Nephron progenitor cell (in vitro differentiated cells): ENCODE data around the gene NRCAM.
"Not testable (repeated sequence)": the region's sequence is repeated elsewhere in the genome, so short reads cannot be mapped to it uniquely, and the experiment has no call there.

Source experiments
- DNase-seq: peaks from one replicate; pipeline ENCODE4 v3.0.0; 2021
- H3K27ac Mint-ChIP-seq: 2 replicates; pipeline ENCODE4 v1.8.0; 2021; ENCODE audit warnings: mild to moderate bottlenecking, moderate library complexity, mixed read lengths
- H3K27me3 Mint-ChIP-seq: 2 replicates; pipeline ENCODE4 v1.8.0; 2021; ENCODE audit warnings: mild to moderate bottlenecking, low read depth, mixed read lengths; ENCODE audit not compliant: poor library complexity
- H3K36me3 Mint-ChIP-seq: 2 replicates; pipeline ENCODE4 v1.8.0; 2021; ENCODE audit warnings: low read depth, mixed read lengths
- H3K4me1 Mint-ChIP-seq: 2 replicates; pipeline ENCODE4 v1.8.0; 2021; ENCODE audit warnings: mixed read lengths
- H3K4me3 Mint-ChIP-seq: 2 replicates; pipeline ENCODE4 v1.8.0; 2021; ENCODE audit warnings: mild to moderate bottlenecking, moderate library complexity, mixed read lengths
- H3K9me3 Mint-ChIP-seq: 2 replicates; pipeline ENCODE4 v1.8.0; 2021; ENCODE audit warnings: mild to moderate bottlenecking, moderate library complexity, mixed read lengths
- TF ChIP-seq, protein P1 (sequence below): fragments of 200-600 bp; sonication (generic); IDR thresholded peaks from 2 replicates; pipeline ENCODE4 v1.5.0; 2021; ENCODE audit warnings: antibody characterized with exemption

Gene NRCAM

DNA sequence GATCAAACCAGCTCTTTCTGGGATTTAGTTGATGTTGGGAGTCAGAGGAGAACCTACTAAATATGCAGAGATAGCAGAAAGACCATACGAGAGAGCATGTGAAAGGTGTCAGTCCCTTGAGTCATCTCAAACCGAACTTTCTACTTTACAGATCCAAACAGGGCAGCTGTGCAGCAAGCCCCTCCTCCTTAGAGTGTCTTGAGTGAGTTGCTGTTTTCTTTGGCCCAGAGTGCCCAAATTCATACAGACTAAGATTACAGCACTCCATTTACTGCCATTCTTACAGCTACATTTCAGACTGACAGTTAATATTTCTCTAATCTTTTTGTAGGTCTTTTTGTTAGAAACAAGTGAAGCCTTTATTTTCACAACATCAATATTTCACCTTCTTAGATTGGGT is 53.4 kb downstream of the NRCAM start:
- Mint-ChIP-seq H3K27me3 (peaks cover 21% of the 10 kb centered on the region), H3K4me3 (no peak overlapping the region), H3K4me1 (no peaks in the 10 kb centered on the region), H3K27ac (no peak overlapping the region), H3K36me3 (no peaks in the 10 kb centered on the region), H3K9me3 (no peaks in the 10 kb centered on the region)
- TF ChIP-seq, protein P1, sequence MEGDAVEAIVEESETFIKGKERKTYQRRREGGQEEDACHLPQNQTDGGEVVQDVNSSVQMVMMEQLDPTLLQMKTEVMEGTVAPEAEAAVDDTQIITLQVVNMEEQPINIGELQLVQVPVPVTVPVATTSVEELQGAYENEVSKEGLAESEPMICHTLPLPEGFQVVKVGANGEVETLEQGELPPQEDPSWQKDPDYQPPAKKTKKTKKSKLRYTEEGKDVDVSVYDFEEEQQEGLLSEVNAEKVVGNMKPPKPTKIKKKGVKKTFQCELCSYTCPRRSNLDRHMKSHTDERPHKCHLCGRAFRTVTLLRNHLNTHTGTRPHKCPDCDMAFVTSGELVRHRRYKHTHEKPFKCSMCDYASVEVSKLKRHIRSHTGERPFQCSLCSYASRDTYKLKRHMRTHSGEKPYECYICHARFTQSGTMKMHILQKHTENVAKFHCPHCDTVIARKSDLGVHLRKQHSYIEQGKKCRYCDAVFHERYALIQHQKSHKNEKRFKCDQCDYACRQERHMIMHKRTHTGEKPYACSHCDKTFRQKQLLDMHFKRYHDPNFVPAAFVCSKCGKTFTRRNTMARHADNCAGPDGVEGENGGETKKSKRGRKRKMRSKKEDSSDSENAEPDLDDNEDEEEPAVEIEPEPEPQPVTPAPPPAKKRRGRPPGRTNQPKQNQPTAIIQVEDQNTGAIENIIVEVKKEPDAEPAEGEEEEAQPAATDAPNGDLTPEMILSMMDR: no peak
- DNase-seq: no peak

DNA sequence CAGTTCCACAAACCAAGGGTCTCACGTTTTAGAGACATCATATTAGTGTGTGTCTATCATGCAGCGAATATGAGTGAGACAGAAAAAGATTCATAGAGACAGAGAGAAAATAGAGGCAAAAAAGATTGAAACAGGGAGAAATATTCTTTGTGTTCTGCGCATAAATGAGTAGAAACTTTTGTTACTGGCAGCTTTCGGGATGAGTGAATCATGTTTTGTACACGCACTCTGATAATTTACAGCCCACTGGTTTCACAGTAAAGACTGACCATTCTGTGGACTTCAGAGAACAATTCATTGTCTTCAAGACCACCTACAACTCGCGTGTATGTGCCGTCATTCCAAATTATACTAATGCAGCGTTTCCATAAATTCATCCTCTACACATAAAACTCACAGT is 60.2 kb downstream of the NRCAM start:
- DNase-seq: no peak
- H3K9me3 Mint-ChIP-seq: peaks cover 9% of the 10 kb centered on the region
- peaks cover 18% of the 10 kb centered on the region for H3K27me3 Mint-ChIP-seq
- TF ChIP-seq, protein P1: no peak
- no peak overlapping the region for H3K27ac Mint-ChIP-seq
- H3K36me3 Mint-ChIP-seq: peaks cover 8% of the 10 kb centered on the region
- no peak overlapping the region for H3K4me3 Mint-ChIP-seq
- peaks cover 5% of the 10 kb centered on the region for H3K4me1 Mint-ChIP-seq

DNA sequence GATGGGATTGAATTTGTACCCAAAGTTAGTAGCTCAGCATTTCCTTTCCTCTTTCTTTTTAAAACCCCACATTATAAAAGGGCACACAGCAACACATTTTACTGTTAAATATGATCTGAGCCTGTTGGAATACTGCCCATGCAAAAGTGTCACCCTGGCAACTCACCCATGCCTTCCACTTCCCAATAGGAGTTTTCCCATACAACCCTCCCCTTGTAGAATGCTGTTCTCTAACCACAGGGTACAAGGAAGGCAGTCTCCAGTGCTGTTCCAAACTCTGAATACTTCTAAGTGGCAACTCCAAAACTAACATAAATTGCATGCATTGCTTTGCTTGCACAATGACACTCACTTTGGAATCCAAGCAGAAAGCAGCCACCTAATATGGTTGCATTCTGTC is 60.8 kb downstream of the NRCAM start:
- peaks cover 8% of the 10 kb centered on the region for H3K36me3 Mint-ChIP-seq
- TF ChIP-seq, protein P1: no peak
- no peak overlapping the region for H3K27ac Mint-ChIP-seq
- H3K9me3 Mint-ChIP-seq: peaks cover 14% of the 10 kb centered on the region
- H3K27me3 Mint-ChIP-seq: peaks cover 20% of the 10 kb centered on the region
- no peak for DNase-seq
- peaks cover 5% of the 10 kb centered on the region for H3K4me1 Mint-ChIP-seq
- no peak overlapping the region for H3K4me3 Mint-ChIP-seq

DNA sequence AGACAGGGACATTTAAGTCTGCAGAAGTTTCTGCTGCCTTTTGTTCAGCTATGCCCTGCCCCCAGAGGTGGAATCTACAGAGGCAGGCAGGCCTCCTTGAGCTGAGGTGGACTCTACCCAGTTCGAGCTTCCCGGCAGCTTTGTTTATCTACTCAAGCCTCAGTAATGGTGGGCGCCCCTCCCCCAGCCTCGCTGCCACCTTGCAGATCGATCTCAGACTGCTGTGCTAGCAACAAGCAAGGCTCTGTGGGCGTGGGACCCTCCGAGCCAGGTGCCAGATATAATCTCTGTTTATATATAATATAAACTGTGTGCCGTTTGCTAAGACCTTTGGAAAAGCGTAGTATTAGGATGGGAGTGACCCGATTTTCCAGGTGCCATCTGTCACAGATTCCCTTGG is 63.1 kb downstream of the NRCAM start:
- not testable (repeated sequence) for H3K36me3 Mint-ChIP-seq, DNase-seq

DNA sequence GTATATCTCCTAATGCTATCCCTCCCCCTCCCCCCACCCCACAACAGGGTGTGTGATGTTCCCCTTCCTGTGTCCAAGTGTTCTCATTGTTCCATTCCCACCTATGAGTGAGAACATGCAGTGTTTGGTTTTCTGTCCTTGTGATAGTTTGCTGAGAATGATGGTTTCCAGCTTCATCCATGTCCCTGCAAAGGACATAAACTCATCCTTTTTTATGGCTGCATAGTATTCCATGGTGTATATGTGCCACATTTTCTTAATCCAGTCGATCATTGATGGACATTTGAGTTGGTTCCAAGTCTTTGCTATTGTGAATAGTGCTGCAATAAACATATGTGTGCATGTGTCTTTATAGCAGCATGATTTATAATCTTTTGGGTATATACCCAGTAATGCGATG is 68.5 kb downstream of the NRCAM start:
- not testable (repeated sequence) for H3K36me3 Mint-ChIP-seq, H3K4me1 Mint-ChIP-seq, H3K27ac Mint-ChIP-seq, DNase-seq, H3K4me3 Mint-ChIP-seq
- Mint-ChIP-seq H3K27me3 (peaks cover 14% of the 10 kb centered on the region), H3K9me3 (peaks cover 35% of the 10 kb centered on the region)

More for the DNA sequence above, 63.1 kb downstream of the NRCAM start:
- H3K27ac Mint-ChIP-seq, H3K4me3 Mint-ChIP-seq, H3K4me1 Mint-ChIP-seq: not testable (repeated sequence)
- peaks cover 14% of the 10 kb centered on the region for H3K27me3 Mint-ChIP-seq
- H3K9me3 Mint-ChIP-seq: peaks cover 33% of the 10 kb centered on the region

DNA sequence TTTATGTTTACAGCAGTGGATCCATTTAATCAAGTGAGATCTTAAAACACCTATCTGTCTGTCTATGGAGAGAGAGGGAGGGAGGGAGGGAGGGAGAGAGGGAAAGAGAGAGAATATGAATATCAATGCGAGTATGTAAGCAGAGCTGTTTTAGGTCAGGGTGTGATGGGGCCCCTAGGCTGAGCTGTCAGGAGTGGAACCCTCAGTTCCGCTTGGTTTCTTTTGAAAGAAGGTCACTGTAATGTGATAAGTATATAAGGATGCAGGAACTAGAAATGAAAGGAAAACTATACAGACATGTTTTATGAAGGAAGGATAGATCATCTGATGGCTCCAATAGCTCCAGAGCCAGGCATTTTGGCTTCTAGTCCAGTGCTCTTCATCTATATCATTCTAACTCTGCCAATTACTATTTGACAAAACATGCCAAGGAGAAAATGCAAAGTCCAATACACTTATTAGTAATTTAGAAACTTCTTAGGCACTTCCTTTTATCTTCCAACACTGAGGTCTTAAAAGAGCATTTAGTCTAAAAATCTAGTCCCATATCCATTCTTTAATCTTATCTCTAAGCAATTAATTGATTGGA is 70.3 kb downstream of the NRCAM start:
- TF ChIP-seq, protein P1: no peak
- Mint-ChIP-seq H3K4me3 (no peak overlapping the region), H3K9me3 (peaks cover 26% of the 10 kb centered on the region), H3K4me1 (peaks cover 9% of the 10 kb centered on the region), H3K36me3 (no peaks in the 10 kb centered on the region), H3K27me3 (peaks cover 13% of the 10 kb centered on the region), H3K27ac (no peak overlapping the region)
- DNase-seq: no peak

DNA sequence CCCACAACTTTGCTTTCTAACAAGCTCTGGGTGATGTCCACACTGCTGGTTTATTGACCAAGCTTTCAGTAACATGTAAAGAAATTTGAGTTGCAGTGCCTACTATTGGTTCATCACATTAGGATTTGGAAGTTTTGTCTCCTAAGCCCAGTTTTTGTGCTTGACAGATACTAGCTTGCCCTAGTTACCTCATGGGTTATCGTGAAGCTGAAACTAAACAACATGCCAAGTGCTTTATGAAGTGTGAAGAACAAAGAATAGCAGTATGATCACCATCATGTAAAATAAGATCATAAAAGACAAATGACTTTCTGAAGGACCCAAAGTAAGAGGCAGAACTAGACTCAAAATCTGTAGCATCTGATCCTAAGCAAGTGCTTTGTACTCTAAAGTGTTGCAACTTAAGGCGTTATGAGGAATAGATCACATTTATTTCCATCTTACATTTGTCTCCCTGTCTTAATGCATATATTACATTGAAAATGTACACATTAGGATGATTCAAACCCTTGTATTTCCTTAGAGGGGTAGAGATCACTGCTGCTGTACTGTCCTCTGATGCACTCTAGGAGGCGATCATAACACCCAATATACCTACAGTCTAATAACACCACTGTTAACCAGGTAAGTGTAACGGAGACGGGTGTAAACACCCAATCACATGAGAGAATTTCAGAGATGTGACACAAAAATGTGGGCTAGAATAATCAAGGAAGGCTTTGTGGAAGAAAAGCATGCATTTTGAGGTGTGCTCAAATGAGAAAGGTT is 71.3 kb downstream of the NRCAM start:
- TF ChIP-seq, protein P1: peak; percentile 22
- peaks cover 16% of the 10 kb centered on the region for H3K9me3 Mint-ChIP-seq
- no peak for DNase-seq
- no peaks in the 10 kb centered on the region for H3K36me3 Mint-ChIP-seq
- peaks cover 10% of the 10 kb centered on the region for H3K27me3 Mint-ChIP-seq
- peaks cover 9% of the 10 kb centered on the region for H3K4me1 Mint-ChIP-seq
- H3K4me3 Mint-ChIP-seq: no peak overlapping the region
- no peak overlapping the region for H3K27ac Mint-ChIP-seq
